Kidney (tissue), 2 donors: Measurements from ENCODE around the gene SMG5. TPM values are rescaled to one million over a fixed set of nuclear protein-coding genes. Genes with fewer than 3 reads are reported as not detected.

Source experiments
- polyA plus RNA-seq: library from polyadenylated mRNA; stranded (reverse); fragments of 350-450 nt; fragmentation: Illumina TruSeq; extraction: RNeasy Lipid Tissue Mini Kit (QIAGEN cat#74804); gene quantifications from one replicate; pipeline ENCODE4 v1.2.3, GENCODE V29; 2014; ENCODE audit warnings: low read depth, low replicate concordance; ENCODE audit not compliant: insufficient read depth
- total RNA-seq: library from RNA; stranded (reverse); fragmentation: NEBNext Ultra II Directional; extraction: Animal tissue kit (Norgen Biotek cat#: 25700); gene quantifications from one replicate; pipeline ENCODE4 v1.2.1, GENCODE V29; 2021
- donor health status: DM: yes; HTN: yes; CAD: no.

The SMG5 gene
- total and polyA plus RNA-seq, 2 donors from 2014 or later, result 46.1 to 69.5 TPM

Other genes starting within 250 kb of the SMG5 start
- gene UBQLN4, start 229.0 kb downstream of the SMG5 start, total RNA-seq, result 24.5 TPM
- gene UBQLN4, start 229.0 kb downstream of the SMG5 start, polyA plus RNA-seq, result 24.6 TPM
- gene LAMTOR2, start 228.0 kb downstream of the SMG5 start, total RNA-seq, result 50.8 TPM
- gene LAMTOR2, start 228.0 kb downstream of the SMG5 start, polyA plus RNA-seq, result 200 TPM
- 51.4 TPM for gene RAB25, start 221.7 kb downstream of the SMG5 start, total RNA-seq
- 73.0 TPM for gene RAB25, start 221.7 kb downstream of the SMG5 start, polyA plus RNA-seq
- gene MEX3A, start 200.4 kb downstream of the SMG5 start, total RNA-seq, result 1.7 TPM
- 1.0 TPM for gene MEX3A, start 200.4 kb downstream of the SMG5 start, polyA plus RNA-seq
- gene LMNA, start 168.1 kb downstream of the SMG5 start, total RNA-seq, result 384 TPM
- 145 TPM for gene LMNA, start 168.1 kb downstream of the SMG5 start, polyA plus RNA-seq
- 45.9 TPM for gene SEMA4A, start 129.2 kb downstream of the SMG5 start, total RNA-seq
- 16.4 TPM for gene SEMA4A, start 129.2 kb downstream of the SMG5 start, polyA plus RNA-seq
- 28.1 TPM for gene SLC25A44, start 88.7 kb downstream of the SMG5 start, total RNA-seq
- gene SLC25A44, start 88.7 kb downstream of the SMG5 start, polyA plus RNA-seq, result 29.0 TPM
- 65.6 TPM for gene PMF1, start 69.8 kb downstream of the SMG5 start, total RNA-seq
- 110 TPM for gene PMF1, start 69.8 kb downstream of the SMG5 start, polyA plus RNA-seq
- gene BGLAP, start 40.6 kb downstream of the SMG5 start, total RNA-seq, result 1.8 TPM
- 1.7 TPM for gene BGLAP, start 40.6 kb downstream of the SMG5 start, polyA plus RNA-seq
- 4.2 TPM for gene PAQR6, start 34.8 kb downstream of the SMG5 start, total RNA-seq
- gene PAQR6, start 34.8 kb downstream of the SMG5 start, polyA plus RNA-seq, result 2.0 TPM
- 2.7 TPM for gene TMEM79, start 1.5 kb upstream of the SMG5 start, total RNA-seq
- 3.9 TPM for gene TMEM79, start 1.5 kb upstream of the SMG5 start, polyA plus RNA-seq
- 52.4 TPM for gene GLMP, start 12.9 kb upstream of the SMG5 start, total RNA-seq
- 154 TPM for gene GLMP, start 12.9 kb upstream of the SMG5 start, polyA plus RNA-seq
- gene VHLL, start 16.5 kb upstream of the SMG5 start, total RNA-seq, result not detected
- gene VHLL, start 16.5 kb upstream of the SMG5 start, polyA plus RNA-seq, result not detected
- gene CCT3, start 55.5 kb upstream of the SMG5 start, total RNA-seq, result 149 TPM
- gene CCT3, start 55.5 kb upstream of the SMG5 start, polyA plus RNA-seq, result 181 TPM
- gene TSACC, start 55.7 kb upstream of the SMG5 start, total RNA-seq, result not detected
- 1.1 TPM for gene TSACC, start 55.7 kb upstream of the SMG5 start, polyA plus RNA-seq
- gene RHBG, start 86.4 kb upstream of the SMG5 start, total RNA-seq, result 4.2 TPM
- 61.9 TPM for gene RHBG, start 86.4 kb upstream of the SMG5 start, polyA plus RNA-seq
- 49.3 TPM for gene MEF2D, start 217.9 kb upstream of the SMG5 start, total RNA-seq
- gene MEF2D, start 217.9 kb upstream of the SMG5 start, polyA plus RNA-seq, result 13.7 TPM